GM18873 (cell line): Measurements from ENCODE around the gene TIGD6.

Experiments used
- ATAC-seq: cut with Tn5 transposase; IDR thresholded peaks from one replicate; pipeline ENCODE4 v1.9.1; 2021; ENCODE audit warnings: mild to moderate bottlenecking, moderate library complexity, moderate number of reproducible peaks; ENCODE audit not compliant: unreplicated experiment, low FRiP score

Gene TIGD6

GRCh38 chr5:150017226-150018005, 17.0 kb upstream of the TIGD6 start:
- ATAC-seq: no peak

GRCh38 chr5:150016537-150016936, 16.1 kb upstream of the TIGD6 start:
- ATAC-seq: no peak

GRCh38 chr5:150015415-150015814, 15.0 kb upstream of the TIGD6 start:
- no peak for ATAC-seq

GRCh38 chr5:150014456-150014855, 14.0 kb upstream of the TIGD6 start:
- ATAC-seq: no peak

- ATAC-seq: no peak
These were observed 13.5 kb upstream of the TIGD6 start for GRCh38 chr5:150013931-150014330.

- no peak for ATAC-seq
These were observed 9.4 kb upstream of the TIGD6 start for GRCh38 chr5:150009671-150010387.

- ATAC-seq: no peak
These were observed 6.6 kb upstream of the TIGD6 start for GRCh38 chr5:150007050-150007449.

- ATAC-seq: no peak
These were observed 5.9 kb upstream of the TIGD6 start for GRCh38 chr5:150006318-150006717.

- ATAC-seq: peak; percentile 62
These were observed 1.4 kb upstream of the TIGD6 start for GRCh38 chr5:150001660-150002486.

- peak; percentile 2 for ATAC-seq
These were observed 671 bp upstream of the TIGD6 start for GRCh38 chr5:150000990-150001659.

- ATAC-seq: no peak
These were observed 593 bp downstream of the TIGD6 start for GRCh38 chr5:149999866-150000255.

- ATAC-seq: no peak
These were observed 1.1 kb downstream of the TIGD6 start for GRCh38 chr5:149999359-149999758.

- ATAC-seq: no peak
These were observed 2.2 kb downstream of the TIGD6 start for GRCh38 chr5:149998281-149998680.

GRCh38 chr5:149996205-149996890, 4.1 kb downstream of the TIGD6 start:
- no peak for ATAC-seq

GRCh38 chr5:149995385-149996204, 4.9 kb downstream of the TIGD6 start:
- ATAC-seq: no peak

- ATAC-seq: no peak
These were observed 7.0 kb downstream of the TIGD6 start for GRCh38 chr5:149993471-149993870.

GRCh38 chr5:149990518-149991376, 9.7 kb downstream of the TIGD6 start:
- ATAC-seq: no peak

GRCh38 chr5:149988126-149988525, 12.3 kb downstream of the TIGD6 start:
- no peak for ATAC-seq
